HS-5 (cell line): ENCODE measurements around the gene DNAH10.

ENCODE experiments used
- DNase-seq: peaks from one replicate; pipeline ENCODE4 v3.0.0-alpha.2; 2012; ENCODE audit warnings: low read depth

The DNAH10 gene

GRCh38 chr12:123949770-123950165 is 187.7 kb downstream of the DNAH10 start:
- DNase-seq, result no peak

DNA sequence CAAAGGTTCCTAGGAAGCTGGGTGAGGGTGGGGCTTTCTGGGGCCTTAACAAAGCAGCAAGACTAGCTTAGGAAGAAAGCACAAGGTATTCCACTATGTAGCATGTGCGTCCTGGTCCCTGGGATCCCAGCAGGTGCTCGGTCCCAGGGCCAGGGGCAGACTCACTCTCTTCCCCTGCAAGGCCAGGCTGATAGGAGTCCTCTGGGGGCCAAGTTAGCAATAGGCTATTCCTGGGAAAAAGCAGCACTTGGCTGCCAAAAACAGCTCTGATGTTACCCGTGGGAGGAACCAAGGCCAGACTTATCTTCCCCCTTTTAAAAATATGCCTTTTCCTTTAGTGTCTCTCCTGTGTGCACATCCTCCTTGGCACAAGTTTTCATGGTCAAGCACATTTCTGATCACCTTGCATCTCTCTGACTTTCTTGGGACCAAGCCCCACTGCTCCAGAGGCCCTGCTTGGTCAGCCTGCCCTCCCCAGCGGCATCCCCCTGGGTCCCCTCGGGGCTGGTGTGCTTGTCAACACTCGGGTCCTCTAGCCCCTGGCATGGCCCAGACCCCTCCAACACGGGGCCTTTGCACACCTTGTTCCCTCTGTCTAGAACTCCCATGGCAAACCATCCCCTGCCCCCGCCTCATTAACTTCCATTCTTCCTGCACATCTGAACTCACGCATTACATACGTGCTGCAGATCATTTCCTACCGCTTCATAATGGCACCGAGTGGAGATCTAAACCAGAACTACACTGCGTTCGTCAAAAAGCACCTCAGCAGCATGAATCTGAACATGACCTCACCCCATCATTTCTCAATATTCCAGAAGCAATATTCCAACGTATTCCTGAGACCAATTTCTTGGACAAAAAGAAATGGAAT is 188.6 kb downstream of the DNAH10 start:
- no peak for DNase-seq

DNA sequence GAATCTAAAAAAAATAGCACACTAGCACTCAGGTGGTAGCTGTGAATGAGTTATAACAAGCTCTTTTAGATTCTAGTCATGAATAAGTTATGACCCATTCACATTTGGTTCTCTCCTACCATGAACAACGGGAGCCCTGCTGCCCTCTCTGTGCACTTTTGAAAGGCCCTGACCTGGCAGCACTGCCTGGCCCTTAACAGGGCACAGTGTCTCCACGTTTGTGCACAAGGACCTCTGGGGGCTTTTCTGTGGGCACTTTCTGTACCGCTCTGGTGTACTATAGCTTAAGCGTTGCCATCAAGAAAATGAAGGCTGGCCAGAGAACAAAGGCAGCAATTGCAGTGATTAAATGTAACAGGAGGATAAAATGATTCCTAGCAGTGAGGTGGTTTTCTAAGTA is 189.4 kb downstream of the DNAH10 start:
- no peak for DNase-seq

GRCh38 chr12:123952037-123952436 is 189.9 kb downstream of the DNAH10 start:
- DNase-seq, result no peak

DNA sequence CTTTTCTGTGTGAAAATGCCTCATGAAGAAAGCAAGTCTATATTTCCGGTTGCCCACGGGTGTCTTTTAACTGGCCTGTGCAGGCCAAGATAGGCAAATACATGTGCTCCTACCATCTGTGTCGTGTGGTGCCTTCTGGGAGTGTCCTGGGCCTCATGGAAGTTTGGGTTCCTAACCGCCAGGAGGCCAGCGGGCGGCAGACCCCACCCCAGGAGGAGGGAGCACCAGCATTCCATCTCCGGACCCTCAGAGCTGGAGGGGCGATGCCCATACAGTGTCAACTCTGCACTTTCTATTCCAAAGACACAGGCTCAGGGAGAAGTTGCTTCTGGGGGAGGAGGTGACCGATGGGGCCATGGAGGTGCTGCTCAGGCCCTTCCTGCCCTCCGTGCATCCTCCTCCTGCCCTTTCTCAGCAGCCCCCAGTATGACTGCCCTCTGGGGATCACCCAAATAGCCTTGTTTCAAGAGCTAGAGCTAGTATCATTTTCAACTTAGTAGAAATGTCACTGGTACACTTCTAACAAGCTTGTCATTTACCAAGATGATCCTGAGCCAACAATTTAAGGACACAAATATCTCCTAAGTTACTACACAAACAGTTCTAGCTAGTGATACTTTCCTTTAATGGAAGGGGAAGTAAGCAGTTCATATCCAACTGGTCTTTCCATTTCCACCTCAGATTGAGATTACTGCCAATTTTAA is 192.7 kb downstream of the DNAH10 start:
- no peak for DNase-seq

DNA sequence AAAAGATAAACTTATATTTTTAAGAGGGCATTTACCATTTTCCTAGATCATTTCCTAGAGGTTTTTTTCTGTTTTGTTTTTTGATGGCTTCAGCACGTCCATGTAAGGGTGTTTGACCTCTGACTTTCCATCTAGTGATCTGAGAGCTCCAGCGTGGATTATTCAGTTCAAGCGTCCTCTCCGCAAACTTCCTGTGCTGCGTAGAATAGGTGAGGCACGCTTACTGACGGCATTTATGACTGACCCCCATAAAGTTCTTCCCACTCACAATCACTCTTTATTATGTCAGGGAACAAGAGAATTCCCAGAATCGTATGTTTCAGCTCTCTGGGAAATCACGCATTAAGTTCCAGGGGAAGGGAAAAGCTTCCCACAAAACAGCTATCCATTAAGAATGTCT is 194.1 kb downstream of the DNAH10 start:
- no peak for DNase-seq

DNA sequence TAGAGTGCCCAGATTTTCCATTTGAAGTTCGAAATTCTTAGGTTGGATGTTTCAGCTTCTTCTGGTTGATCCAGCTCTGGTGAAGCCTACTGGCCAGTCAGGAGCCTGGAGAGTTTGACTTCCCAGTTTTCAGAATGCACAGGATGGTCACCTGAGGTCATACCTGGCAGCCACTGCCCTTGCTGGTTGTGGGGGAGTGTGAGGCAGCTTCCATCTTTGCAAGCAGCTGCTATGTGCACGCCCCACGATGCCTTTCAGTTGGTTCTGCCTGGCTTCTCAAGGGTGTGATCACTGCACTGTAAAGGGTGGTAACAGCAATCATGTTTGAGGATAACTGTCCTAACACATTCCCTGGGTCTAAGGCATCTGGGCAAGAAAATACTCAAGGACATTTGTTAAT is 195.1 kb downstream of the DNAH10 start:
- no peak for DNase-seq

GRCh38 chr12:123958462-123958861 is 196.4 kb downstream of the DNAH10 start:
- DNase-seq, result no peak

DNA sequence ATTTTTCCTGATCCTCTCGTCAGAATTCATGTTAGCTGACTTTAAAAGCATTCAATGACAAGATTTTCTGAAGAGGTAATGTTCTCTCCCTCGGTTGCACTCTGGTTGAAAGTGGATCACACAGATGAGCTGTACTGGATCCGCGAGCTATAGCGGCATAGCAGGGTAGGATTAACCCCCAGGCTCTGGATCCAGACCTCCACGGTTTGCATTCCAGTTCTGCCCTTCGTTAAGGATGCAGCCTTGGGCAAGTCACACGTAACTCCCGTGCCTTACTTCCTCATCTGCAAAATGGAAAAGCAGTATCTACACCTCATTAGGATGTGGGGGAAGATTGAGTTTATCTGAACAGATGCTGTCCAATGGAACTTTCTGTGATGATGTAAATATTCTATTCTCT is 196.8 kb downstream of the DNAH10 start:
- DNase-seq, result no peak

GRCh38 chr12:123960029-123960735 is 198.1 kb downstream of the DNAH10 start:
- no peak for DNase-seq

DNA sequence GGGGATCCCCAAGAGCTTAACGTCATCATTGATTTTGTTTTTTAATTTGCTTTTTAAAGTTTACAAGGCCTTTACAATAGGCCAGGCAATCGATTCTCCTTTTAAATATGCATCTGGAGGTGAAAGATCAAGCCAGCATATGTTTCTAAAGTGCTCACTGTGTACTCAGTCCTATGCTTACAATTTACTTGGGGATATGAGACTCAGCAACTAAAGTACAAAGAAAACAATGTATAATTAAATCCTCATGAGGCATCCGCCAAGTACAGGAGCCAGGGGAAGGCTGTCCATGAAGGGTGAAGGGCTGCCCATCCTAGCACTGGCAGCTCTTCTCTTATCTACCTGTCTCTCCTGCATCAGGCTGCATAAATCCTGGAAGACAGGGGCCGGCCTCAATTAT is 198.8 kb downstream of the DNAH10 start:
- no peak for DNase-seq

DNA sequence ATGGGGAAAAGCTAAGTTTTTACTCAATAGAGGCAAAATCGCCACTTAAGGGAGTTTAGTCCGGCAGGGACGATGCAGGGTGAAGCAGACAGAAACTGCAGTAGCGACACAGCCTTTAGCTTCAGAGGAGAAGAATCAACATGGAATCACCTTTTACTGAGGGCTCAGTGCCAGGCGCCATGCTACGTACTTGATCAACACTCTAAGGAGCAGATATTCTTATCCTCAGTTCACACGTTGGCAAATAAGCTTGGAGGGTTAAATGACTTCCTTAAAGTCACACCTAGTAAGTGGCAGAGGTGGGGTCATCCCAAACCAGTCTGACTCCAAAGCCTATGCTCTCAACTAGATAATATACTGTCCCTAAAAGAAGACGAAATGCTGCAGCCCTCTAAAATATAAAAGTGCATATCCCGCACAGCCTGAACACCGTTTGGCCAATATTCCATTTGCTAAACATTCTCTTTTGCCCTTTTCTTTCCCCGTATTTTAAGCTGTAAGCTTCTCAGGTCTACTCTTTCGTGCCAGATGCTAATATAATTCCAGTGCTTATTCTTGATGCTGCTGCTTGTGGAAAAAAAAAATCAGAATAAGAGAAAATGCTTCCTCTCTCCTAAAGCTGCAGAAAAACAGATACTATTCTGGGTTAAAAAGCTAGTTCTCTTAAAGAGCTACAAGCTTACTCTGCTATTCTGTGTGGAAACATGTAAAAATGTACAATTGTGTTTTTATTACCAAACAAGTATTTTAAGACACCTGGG is 199.7 kb downstream of the DNAH10 start:
- DNase-seq, result no peak

DNA sequence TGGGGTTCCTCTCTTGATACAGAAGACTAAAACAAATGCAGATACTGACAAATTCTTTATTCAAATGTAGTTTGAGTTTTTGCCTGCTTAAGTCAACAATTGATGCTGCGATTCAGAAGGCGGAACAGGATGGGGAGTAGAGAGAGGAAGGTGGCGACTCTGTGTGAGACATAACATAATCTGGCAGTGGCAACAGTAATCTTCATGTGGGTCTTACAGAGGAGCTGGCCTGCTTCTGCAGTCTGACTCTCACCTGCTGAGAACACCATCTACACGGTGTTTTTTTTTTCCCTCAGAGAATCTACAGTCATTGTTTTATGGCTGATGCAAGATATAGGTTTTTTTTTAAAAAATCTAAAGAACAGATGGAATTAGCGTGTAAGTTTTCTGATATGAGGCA is 200.4 kb downstream of the DNAH10 start:
- DNase-seq, result no peak

DNA sequence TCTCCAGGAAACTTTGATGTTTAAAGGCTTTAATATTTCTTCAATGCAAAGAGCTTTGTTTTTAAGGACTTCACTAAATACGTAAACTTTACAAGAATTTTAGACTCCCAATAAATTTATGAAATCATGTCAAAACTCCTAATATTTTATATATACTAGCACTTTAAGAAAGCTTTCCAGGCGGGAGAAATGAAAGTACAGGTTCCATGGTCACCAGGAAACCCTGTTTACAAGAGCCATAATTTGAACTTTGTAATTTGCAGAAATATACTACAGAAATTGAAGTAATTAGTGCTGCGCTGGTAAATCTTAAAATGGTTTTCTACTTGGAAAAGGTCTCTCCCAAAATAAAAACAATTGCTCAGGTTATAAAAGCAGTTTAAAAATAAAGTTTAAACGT is 201.7 kb downstream of the DNAH10 start:
- DNase-seq, result no peak

DNA sequence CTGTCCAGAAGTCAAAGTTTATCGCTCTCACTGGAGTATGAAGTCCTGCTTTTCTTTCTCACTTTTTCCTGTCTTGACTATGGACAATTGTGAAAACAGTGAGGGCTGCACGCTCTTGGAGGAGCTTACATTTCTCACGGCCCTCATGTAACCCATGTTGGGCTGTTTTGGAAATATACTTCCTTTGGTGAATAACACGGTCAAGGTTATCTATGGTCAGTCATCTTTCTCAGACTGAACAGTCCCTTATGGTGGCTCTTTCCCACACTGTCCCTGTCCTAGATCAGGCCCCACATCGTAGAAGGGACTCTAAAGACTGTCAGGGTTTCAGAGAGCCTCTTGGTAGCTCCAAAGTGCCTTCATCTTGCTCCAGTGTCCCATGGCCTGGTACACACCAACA is 203.3 kb downstream of the DNAH10 start:
- DNase-seq, result no peak

GRCh38 chr12:123966596-123966995 is 204.5 kb downstream of the DNAH10 start:
- DNase-seq, result no peak

- DNase-seq, result no peak
Observed at GRCh38 chr12:123967121-123967586, 205.1 kb downstream of the DNAH10 start.

GRCh38 chr12:123971449-123971769 is 209.3 kb downstream of the DNAH10 start:
- DNase-seq, result no peak

DNA sequence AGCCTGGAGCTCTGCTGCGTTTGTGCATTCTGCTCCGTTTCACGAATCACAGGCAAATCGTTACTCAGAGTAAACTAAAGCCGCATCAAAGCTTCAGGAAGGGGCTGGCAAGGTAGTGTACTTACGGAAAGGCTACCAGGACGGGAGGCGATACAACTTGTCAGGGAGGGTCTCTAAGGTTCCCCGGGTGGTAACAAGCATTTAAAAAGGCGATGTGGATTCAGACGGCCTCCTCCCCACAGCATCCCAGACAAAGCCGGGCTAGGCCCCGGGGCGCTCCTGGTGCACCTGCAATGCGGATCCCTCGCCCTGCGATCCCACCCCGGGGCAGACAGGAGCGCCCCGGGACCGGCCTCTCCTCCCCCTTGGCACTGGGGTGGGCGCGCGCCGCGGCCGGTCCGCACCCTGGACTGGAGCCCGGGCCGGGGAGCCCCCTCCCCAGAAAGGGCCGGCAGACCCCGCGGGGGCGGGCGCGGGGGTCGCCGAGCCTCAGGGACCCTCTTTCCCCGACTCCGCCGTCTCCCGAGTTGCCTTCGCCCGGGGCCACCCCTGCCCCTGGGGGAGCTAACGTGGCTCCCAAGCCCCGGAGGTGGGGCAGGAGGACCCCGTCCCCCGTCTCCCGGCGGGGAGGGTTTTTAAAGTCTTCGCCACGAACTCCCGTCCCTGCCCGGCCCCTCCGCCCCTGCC is 209.8 kb downstream of the DNAH10 start:
- no peak for DNase-seq

GRCh38 chr12:123972457-123973401 is 210.6 kb downstream of the DNAH10 start, which contains the start of the genes CCDC92 and ZNF664:
TSS of gene CCDC92 (minus strand) at chr12:123972831. CDS start at chr12:123944305, 28,526 bp downstream.
TSS of gene ZNF664 (plus strand) at chr12:123973215. CDS start at chr12:124012145, 38,930 bp downstream.
- DNase-seq, result no peak
